GM18526 (cell line): ENCODE measurements around the gene SFXN2.

Experiments used
- POLR2A ChIP-seq: IDR thresholded peaks from 3 replicates; pipeline ENCODE4 v1.6.1; 2011; ENCODE audit not compliant: insufficient read length; ENCODE audit errors: extremely low read depth

Gene SFXN2

DNA sequence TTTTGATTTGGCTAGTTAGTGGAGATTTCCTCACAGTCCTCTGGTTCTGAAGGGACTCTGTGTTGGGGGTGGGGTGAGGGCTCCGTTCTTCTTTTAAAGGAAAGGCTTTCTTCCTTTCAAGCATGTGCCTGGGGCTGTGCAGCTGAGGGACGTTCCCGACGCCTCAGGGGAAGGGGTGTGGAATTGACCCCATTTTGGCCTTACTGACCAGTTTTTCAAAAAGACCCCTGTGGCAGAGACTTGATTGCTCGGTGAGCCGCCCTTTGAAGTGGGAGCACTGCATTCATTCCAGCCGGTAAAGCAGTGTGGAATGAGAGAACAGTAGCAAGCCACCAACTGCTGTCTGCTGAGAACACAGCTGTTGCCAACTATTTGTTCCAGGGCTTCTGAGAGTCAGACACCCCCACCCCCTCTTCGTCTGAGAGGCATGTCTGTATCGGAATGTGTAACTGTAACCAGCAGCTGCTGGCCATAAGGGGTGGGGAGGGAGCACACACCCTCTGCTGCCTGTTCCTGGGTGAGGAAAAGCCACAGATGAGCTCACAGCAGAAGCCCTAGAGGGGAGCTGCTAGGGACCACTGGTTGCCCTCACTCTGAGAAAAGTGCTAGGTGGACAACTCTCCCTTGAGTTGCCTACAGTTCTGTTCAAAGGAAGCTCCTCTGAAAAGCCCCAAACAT is 62.5 kb downstream of the SFXN2 start:
- TF ChIP-seq POLR2A = no peak

DNA sequence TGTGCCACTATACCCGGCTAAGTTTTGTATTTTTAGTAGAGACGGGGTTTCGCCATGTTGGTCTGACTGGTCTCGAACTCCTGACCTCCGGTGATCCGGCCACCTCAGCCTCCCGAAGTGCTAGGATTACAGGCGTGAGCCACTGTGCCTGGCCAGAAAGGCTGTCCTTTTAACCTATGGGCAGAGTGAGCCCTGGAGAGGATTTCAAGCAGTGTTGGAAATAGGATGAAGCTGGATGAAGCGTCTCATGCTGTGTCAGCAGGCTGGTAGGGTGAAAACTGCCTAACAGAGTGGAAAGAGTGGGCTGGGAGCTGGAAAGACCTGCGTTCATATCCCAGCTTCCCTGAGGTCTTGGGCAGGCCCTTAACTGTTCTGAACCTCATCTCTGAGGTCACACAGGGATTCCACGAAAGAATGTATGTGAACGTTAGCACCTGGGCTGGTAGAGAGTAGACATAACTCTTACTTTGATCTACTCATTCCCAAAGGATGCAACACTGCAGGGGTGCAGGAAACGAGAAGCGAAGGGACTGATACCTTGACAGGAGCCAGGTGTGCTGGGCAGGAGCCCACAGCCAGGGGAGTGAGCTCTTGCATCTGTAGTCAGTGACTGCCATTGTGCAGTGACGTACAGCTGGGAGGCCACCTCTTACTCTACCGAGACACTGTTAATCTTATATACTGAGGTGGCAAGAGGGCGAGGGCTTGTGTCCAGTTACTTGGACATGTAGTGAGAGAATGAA is 63.4 kb downstream of the SFXN2 start:
- TF ChIP-seq POLR2A = no peak

DNA sequence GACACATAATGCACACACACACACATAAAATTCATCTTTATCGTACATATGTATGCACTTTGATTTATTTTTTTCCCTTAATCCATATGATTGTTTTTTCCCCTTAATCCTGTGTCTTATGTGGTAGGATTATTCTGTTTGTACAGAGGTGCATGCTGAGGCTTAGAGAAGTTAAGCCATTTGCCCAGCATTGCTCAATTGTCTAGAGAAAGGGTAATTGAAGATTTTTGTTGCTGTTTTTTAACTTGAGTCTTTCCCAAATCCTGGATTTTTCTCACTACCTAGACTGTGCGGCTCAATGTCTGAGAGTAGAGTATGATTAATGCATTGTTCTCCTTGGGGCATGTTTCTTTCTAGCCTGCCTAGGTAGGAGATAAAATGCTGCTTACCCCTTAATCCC is 64.3 kb downstream of the SFXN2 start:
- no peak for TF ChIP-seq POLR2A

DNA sequence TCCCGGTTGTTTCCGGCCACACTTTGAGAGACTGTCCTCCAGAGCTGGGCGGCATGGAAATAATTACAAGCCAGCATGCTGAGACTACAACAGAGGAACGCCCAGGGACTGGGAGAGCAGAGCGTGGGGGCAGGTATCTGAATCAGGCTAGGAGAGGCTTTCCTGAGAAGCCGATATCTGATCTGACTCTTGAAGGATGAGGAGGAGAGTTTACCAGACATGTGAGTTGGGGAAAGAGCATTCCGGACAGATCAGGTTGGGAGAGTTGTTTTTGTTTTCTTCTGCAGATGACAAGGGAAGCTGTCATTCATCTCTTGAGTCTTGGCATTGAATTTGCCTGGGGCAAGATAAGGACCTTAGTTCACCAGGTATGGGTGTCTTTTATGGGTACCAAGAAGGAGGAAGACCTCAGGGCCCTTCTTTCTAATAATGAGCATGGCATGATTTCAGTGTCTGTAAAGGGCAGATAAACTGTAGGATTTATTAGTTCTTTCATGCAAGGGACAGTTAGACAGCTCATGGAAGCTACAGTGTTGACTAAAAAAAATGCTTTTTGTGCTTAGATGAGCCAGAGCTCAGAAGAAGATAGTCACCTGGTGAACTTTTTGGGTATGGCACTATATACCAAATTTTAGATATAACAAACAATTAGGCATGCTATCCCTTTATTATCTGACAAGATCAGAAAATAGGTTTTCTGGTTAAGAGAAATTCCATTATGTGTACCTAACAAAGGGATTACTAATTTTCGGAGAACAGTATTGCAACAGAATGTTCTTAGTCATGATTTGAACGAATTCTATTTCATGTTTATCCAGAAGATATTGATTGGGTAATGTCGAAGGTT is 65.5 kb downstream of the SFXN2 start:
- TF ChIP-seq POLR2A = no peak

DNA sequence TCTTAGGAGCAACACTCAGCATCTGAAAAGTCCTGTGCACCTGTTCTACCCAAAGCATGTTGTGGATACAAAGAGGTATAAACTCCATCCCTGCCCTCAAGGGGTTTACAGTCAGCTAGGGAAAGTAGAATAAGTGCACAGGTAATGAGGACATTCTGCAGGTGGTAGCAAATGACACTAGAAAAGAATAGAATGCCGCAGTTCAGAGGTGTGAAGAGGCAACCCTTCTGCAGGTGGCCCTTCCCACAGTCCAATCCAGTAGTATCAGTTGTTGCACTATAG is 66.0 kb downstream of the SFXN2 start:
- no peak for TF ChIP-seq POLR2A

DNA sequence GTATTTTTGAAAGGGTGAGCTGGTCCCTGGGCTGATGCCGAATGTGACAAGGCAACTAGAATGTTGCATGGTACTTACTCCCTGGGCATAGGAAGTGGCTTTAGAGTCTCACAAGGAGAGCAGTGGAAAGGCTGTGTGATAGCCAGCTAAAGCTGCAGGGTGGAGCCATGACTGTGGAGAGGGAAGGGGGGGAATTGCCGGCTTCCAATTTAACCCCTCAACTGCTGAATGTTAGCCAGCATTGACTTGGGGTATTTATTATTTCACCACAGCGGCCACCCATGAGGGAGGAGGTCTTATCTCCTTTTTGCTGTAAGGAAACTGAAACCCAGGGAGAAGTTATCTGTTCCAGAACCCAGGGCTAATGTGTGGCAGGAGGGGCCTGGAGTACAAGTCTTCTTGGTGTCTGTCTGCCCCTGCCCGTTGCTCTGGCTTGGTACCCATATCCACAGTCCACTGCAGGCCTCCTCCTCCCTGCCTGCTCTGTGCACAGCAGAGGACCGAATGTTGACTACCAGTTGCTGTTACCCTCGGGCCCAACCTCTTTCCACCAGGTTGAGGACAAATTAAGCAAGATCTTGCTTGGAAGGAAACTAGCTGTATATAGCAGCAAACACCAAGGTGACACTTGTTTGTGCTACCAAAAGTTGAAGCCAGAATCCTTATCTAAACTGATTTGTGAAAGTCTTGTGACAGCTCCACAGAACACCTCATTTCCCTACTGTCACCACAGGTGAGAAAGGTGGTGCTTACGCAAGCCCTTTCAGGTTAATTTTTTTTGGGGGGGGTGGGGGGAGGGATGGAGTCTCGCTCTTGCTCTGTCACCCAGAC is 66.9 kb downstream of the SFXN2 start:
- TF ChIP-seq POLR2A = no peak

DNA sequence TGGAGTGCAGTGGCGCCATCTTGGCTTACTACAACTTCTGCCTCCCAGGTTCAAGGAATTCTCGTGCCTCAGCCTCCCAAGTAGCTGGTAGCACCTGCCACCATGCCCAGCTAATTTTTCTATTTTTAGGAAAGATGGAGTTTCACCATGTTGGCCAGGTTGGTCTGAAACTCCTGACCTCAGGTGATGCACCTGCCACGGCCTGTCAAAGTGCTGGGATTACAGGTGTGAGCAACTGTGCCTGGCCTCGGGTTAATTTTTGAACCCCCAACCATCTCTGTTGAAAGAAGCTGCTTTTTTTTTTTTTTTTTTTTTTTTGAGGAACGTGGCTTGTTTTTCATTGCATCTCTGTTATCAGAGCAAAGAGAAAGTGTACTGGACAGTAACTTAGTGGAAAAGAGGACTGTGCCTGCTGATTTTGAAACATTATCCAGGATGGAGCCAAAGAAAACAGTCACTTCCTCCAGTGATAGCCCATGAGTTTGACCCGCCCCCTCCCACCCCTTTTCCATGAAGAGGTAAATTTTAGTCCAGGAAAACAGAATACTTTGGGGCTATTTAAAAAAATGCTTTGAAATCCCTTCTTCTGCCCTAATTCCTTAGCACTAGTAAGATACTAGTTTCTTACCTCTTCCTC is 67.6 kb downstream of the SFXN2 start:
- no peak for TF ChIP-seq POLR2A

DNA sequence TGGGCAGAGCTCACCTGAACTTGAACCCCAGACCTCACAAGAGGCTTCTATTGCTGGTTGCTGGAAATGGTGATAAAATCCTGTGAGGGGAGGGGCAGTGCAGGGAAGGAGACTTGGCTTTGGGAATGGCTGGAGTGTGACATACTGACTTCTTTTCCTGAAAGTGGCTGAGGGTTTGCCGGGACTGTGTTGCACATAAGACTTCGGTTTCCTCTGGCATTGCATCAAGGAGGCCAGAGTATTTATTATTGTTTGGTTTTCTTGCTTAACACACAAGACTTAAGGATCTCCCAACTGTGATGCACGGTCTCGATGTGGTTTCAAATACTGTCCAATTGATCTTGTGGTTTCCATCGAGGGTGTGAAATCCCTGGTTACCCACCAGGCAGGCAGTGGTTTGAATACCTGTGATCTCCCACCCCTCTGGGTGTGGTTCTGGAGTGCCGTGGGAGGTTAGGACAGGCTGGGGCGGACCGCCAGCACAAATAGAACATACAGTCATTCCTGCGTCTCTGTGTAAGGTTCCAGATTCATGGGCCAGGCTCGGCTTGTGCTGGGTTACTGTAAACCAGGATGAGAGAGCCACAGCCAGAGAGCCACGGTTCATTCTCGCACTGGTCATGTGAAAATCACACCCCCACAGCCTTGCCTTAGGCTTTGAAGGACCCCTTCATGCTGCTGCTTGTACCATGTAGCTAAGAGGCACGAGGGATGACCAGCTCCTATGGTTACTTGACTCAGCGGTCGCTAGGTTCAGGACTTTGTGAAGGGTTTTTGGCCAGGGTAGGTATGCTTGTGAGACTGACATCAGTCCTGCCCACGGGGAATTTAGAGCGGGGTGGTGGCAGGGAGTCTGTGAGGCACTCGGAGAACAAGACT is 68.5 kb downstream of the SFXN2 start:
- no peak for TF ChIP-seq POLR2A

DNA sequence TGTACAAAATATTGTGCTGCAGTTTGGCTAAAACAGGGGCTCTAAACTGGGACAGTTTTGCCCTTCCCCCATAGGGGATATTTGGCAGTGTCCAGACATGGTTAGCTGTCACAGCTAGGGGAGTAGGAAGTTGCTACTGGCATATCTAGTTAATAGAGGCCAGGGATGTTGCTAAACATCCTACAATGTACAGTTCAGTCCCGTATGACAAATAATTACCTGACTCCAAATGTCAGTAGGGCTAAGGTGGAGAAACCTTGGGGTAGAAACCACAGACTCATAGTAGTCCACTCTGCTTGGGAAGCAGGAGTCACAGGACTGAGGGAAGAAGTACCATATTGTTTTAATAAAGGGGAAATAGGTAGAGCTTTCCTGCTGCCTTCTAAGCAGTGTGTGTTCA is 69.1 kb downstream of the SFXN2 start:
- TF ChIP-seq POLR2A = no peak

DNA sequence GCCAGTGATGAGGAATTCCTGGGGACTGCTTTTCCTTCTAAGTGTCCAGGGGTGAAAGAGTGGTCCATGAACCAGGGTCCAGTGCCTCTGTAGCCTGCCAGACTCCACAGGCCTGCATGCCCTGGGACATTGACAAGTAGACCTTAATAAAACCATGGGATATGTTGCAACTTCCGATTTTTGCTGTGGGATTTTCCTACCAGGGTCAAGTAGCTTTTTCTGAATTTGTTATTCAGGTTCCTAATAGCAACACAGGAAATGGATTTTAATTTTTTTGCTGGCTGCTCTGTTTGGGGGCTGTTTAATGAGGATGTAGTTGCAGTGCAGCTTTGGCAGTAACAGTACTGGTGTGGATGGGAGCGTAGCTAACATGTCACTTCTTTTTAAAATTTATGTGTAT is 71.4 kb downstream of the SFXN2 start:
- no peak for TF ChIP-seq POLR2A

DNA sequence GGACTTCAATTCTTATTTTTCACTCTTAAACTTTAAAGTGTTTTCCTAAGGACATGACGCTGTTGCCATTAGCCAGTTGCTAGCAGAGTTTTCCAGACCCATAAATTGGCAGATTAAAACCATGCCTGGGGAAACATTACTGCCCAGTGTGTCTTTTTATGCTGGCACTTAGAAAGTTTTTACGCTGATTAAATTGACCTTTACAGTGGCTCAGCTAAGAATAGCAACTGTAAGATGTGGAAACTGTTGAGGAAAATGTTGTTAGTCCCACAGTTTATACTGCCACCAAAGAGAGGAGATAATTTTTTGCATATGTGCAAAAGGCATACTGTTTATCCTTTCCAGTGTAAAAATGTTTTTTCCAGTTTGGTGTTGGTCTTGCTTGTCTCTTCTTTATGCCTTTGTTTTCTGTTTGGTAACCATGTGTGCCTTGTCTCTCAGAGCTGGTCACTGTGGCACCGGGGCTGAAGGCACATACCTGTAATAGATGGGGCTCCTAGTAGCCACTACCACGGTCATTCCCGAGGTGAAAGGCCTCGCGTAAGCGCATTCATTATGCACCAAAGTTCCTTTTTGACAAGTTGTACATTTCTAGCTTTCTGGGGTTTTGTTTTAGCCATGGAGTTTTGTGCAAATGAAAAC is 77.4 kb downstream of the SFXN2 start:
- no peak for TF ChIP-seq POLR2A
